GM12878 (cell line): ENCODE data around the gene TBC1D10B. TPM values are rescaled to one million over a fixed set of nuclear protein-coding genes. Genes with fewer than 3 reads are reported as not detected.

ENCODE experiments used
- ATAC-seq: fragments of 200-7000 bp; cut with Tn5 transposase; 3 replicates; pipeline ENCODE4 v1.9.1; 2020; ENCODE audit warnings: mild to moderate bottlenecking, moderate library complexity
- BruUV-seq: library from RNA; stranded (reverse); fragments of 400-500 nt; replicated peaks from 2 replicates; lab custom pipeline; 2021; lab: Mats Ljungman, UMichigan
- CTCF ChIA-PET: fragments of 300-600 bp; sonication (Branson Sonifier 250); formaldehyde crosslinking; extraction: SDS; loops from one replicate; lab custom pipeline; 2021; ENCODE audit warnings: inconsistent platforms; lab: Yijun Ruan, JAX
- POLR2A ChIA-PET: fragments of 350-600 bp; formaldehyde crosslinking; extraction: SDS; loops from one replicate; lab custom pipeline; 2021; ENCODE audit warnings: inconsistent platforms; lab: Charles Lee
- RAD21 ChIA-PET: fragments of 300-600 bp; sonication (Branson Sonifier 250); formaldehyde crosslinking; loops from one replicate; lab custom pipeline; 2023; ENCODE audit warnings: antibody characterized with exemption; ENCODE audit not compliant: unreplicated experiment; lab: Charles Lee
- SMC1A ChIA-PET: fragments of 300-600 bp; sonication (Branson Sonifier 250); formaldehyde crosslinking; loops from one replicate; lab custom pipeline; 2023; ENCODE audit not compliant: unreplicated experiment, uncharacterized antibody; lab: Charles Lee
- DNase-seq: peaks from one replicate; pipeline ENCODE4 v3.0.0-alpha.2; 2011; ENCODE audit warnings: low read depth, low spot score
- FAIRE-seq: peaks from 3 replicates; lab custom pipeline; 2011; peaks lifted over from hg19 to GRCh38; lab: Jason Lieb, UNC
- H2AFZ ChIP-seq: 2 replicates; pipeline ENCODE4 v1.6.0; 2011; ENCODE audit warnings: low read depth, low read length, control low read depth; ENCODE audit not compliant: control insufficient read depth
- H3K27ac ChIP-seq: 2 replicates; pipeline ENCODE4 v1.5.1; 2011; ENCODE audit warnings: control low read depth; ENCODE audit not compliant: control insufficient read depth, insufficient read depth
- H3K27me3 ChIP-seq, 2 experiments: replicated peaks in 1 of 2; 2 replicates each; pipeline versions ENCODE4 v1.6.0 to v1.6.1; 2011; ENCODE audit warnings: low read length in 1 of 2; ENCODE audit not compliant: control insufficient read depth in 2 of 2, insufficient read depth in 2 of 2
- H3K36me3 ChIP-seq, 2 experiments: 2 replicates each; pipeline ENCODE4 v1.5.1; 2011; ENCODE audit warnings: low read length in 1 of 2; ENCODE audit not compliant: control insufficient read depth in 2 of 2, insufficient read depth in 2 of 2
- H3K4me1 ChIP-seq: 2 replicates; pipeline ENCODE4 v1.6.1; 2011; ENCODE audit warnings: mild to moderate bottlenecking, low read length, moderate library complexity, mixed read lengths; ENCODE audit not compliant: control insufficient read depth, insufficient read depth
- H3K4me2 ChIP-seq: 2 replicates; pipeline ENCODE4 v1.6.0; 2011; ENCODE audit warnings: control low read depth; ENCODE audit not compliant: control insufficient read depth, insufficient read depth
- H3K4me3 ChIP-seq: fragments of 200-600 bp; sonication (generic); 2 replicates; pipeline ENCODE4 v1.5.1; 2016
- H3K79me2 ChIP-seq: 2 replicates; pipeline ENCODE4 v1.6.0; 2011; ENCODE audit warnings: low read length; ENCODE audit not compliant: control insufficient read depth, insufficient read depth
- H3K9ac ChIP-seq: 2 replicates; pipeline ENCODE4 v1.8.0; 2011; ENCODE audit warnings: low read length, control low read depth, mixed read lengths; ENCODE audit not compliant: control insufficient read depth, insufficient read depth
- H3K9me3 ChIP-seq: replicated peaks from 3 replicates; pipeline ENCODE4 v1.5.1; 2011; ENCODE audit warnings: mild to moderate bottlenecking, low read length; ENCODE audit not compliant: control insufficient read depth, insufficient read depth
- H4K20me1 ChIP-seq: 2 replicates; pipeline ENCODE4 v1.6.0; 2011; ENCODE audit not compliant: control insufficient read depth, insufficient read depth
- CHD2 ChIP-seq: IDR thresholded peaks from 2 replicates; pipeline ENCODE4 v1.6.1; 2011; ENCODE audit warnings: low read depth, low read length, improper control_type of control experiment, borderline replicate concordance
- EED ChIP-seq: sonication (generic); IDR thresholded peaks from 2 replicates; pipeline ENCODE4 v1.6.1; 2016; ENCODE audit warnings: antibody characterized with exemption, low read depth
- FOXK2 ChIP-seq: fragments of 450-650 bp; IDR thresholded peaks from 2 replicates; pipeline ENCODE4 v1.6.1; 2017; ENCODE audit warnings: mild to moderate bottlenecking, moderate library complexity
- HCFC1 ChIP-seq: fragments of 150-350 bp; IDR thresholded peaks from 2 replicates; pipeline ENCODE4 v1.6.1; 2014; ENCODE audit warnings: low read length
- IRF4 ChIP-seq: IDR thresholded peaks from 2 replicates; pipeline ENCODE4 v1.6.1; 2011; ENCODE audit warnings: low read depth, low read length
- JUND ChIP-seq: IDR thresholded peaks from 2 replicates; pipeline ENCODE4 v1.6.1; 2012; ENCODE audit warnings: low read depth, mild to moderate bottlenecking, low read length, improper control_type of control experiment, moderate library complexity
- MTA2 ChIP-seq: fragments of 450-650 bp; IDR thresholded peaks from 2 replicates; pipeline ENCODE4 v1.6.1; 2016; ENCODE audit warnings: low read depth, mild to moderate bottlenecking, moderate library complexity
- NR2F1 ChIP-seq: fragments of 450-650 bp; conservative IDR thresholded peaks from 2 replicates; pipeline ENCODE4 v1.6.1; 2017; ENCODE audit warnings: mild to moderate bottlenecking
- NRF1 ChIP-seq: conservative IDR thresholded peaks from 2 replicates; pipeline ENCODE4 v1.6.1; 2011; ENCODE audit warnings: mild to moderate bottlenecking, low read depth, low read length, improper control_type of control experiment
- POLR2AphosphoS2 ChIP-seq: IDR thresholded peaks from 2 replicates; pipeline ENCODE4 v1.6.1; 2011; ENCODE audit warnings: low read depth, mild to moderate bottlenecking, low read length, improper control_type of control experiment, moderate library complexity
- RBBP5 ChIP-seq: fragments of 200-600 bp; sonication (generic); conservative IDR thresholded peaks from 2 replicates; pipeline ENCODE4 v1.6.1; 2016
- SIX5 ChIP-seq: IDR thresholded peaks from 2 replicates; pipeline ENCODE4 v1.6.1; 2011; ENCODE audit warnings: mild to moderate bottlenecking, low read depth, low read length, moderate library complexity; ENCODE audit not compliant: severe bottlenecking
- ZNF274 ChIP-seq: IDR thresholded peaks from one replicate; pipeline ENCODE4 v1.8.0; 2011; ENCODE audit not compliant: insufficient read length, insufficient read depth
- WGBS: methylation state at CpG from one replicate; pipeline ENCODE4 v1.1.6; 2016; ENCODE audit warnings: low lambda C conversion rate; ENCODE audit not compliant: insufficient replicate concordance, insufficient coverage; ENCODE audit errors: missing lambda C conversion rate; 5-methylcytosine and 5-hydroxymethylcytosine counted together
- in situ Hi-C: fragments of 300-500 bp; cut with MboI; formaldehyde crosslinking; loops from 9 replicates; pipeline ENCODE4 v1.14.3; 2018; ENCODE audit warnings: mixed read lengths
- intact Hi-C: fragments of 100-400 bp; cut with micrococcal nuclease; formaldehyde crosslinking; loops from one replicate; pipeline ENCODE4 v1.14.2; 2022; ENCODE audit not compliant: unreplicated experiment
- polyA plus RNA-seq, 11 experiments: library from polyadenylated mRNA; depleted of rRNA in 4 of 11; unstranded in 6 of 11; stranded (reverse) in 5 of 11; fragments of >200 nt; fragmentation: Nextera tagmentation in 4 of 11; fragmentation: Illumina TruSeq in 1 of 11; extraction: Ambion mirVana in 4 of 11; extraction: Trizol in 1 of 11; gene quantifications; 1 replicate in 1 of 11; 2 replicates in 10 of 11; pipeline versions ENCODE4 v1.2.1 to v1.2.3, GENCODE V29; 2011 to 2016; ENCODE audit warnings: inconsistent platforms in 2 of 11, missing spikeins in 2 of 11, low read depth in 1 of 11
- total RNA-seq, 4 experiments: library from RNA; depleted of rRNA in 3 of 4; stranded (reverse); fragments of >200 nt in 3 of 4; fragmentation: Illumina TruSeq in 1 of 4; extraction: Trizol in 1 of 4; gene quantifications; 2 replicates each; pipeline versions ENCODE4 v1.2.1 to v1.2.3, GENCODE V29; 2013 to 2021
- TF ChIP-seq, protein P1 (sequence below): IDR thresholded peaks from 2 replicates; pipeline ENCODE4 v1.6.1; 2012; ENCODE audit warnings: low read depth, low read length, improper control_type of control experiment
- TF ChIP-seq, protein P2 (sequence below): fragments of 150-350 bp; IDR thresholded peaks from 2 replicates; pipeline ENCODE4 v1.6.1; 2014; ENCODE audit warnings: mild to moderate bottlenecking, low read depth, low read length
- TF ChIP-seq, protein P3 (sequence below): fragments of 450-650 bp; IDR thresholded peaks from 2 replicates; pipeline ENCODE4 v1.6.1; 2018; ENCODE audit warnings: mild to moderate bottlenecking, low read depth, moderate library complexity; ENCODE audit not compliant: partially characterized antibody
- TF ChIP-seq, protein P4 (sequence below): IDR thresholded peaks from 2 replicates; pipeline ENCODE4 v1.6.1; 2012; ENCODE audit warnings: low read length, inconsistent platforms

The TBC1D10B gene
- total and polyA plus RNA-seq, 10 of the 15 experiments (the other 5 are each of a cell fraction or from before 2014, with no cell fraction given): 2.2 to 51.2 (median 11.6) TPM

DNA sequence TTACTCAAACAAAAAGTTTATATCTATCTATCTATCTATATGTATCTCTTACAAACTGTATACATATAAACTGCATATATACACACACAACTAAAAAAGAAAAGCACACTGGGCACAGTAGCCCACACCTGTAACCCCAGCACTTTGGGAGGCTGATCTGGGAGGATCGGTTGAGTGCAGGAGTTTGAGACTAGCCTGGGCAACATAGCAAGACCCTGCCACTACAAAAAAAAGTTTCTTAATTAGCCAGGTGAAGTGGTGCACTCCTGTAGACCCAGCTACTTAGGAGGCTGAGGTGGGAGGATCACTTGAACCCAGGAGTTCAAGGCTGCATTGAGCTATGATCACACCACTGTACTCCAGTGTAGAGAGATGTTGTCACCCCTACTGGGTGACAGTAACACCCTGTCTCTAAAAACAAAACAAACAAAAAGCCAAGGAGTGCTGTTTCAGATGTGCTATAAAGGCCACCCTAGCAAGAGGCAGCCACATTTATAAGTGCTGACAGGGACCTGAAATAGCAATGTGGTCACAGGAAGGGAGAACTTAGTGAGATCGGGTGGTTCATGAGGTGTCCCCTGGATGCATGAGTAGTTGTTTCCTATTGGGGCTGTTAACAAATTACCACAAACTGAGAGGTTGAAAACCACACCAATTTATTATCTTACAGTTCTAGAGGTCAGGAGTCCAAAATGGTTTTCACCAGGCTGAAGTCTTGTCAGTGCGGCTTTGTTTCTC is 20.0 kb downstream of the TBC1D10B start:
- DNase-seq (peak; percentile 89), ATAC-seq (peak; percentile 80), FAIRE-seq (peak; percentile 99)
- CTCF ChIA-PET: interaction anchor here (0.6 to 2.1 kb wide), 2 partner anchors 9 to 21 kb away, joined by 3 to 5 read pairs; no protein-coding TSS in a partner anchor
- Histone ChIP-seq H3K27ac (peak overlapping the region; percentile 48), H3K9ac (no peak overlapping the region), H4K20me1 (peaks cover 8% of the 10 kb centered on the region), H3K9me3 (no peaks in the 10 kb centered on the region), H3K4me3 (no peak overlapping the region), H3K4me2 (peak overlapping the region; percentile 82), H3K79me2 (peaks cover 13% of the 10 kb centered on the region), H2AFZ (no peak overlapping the region), H3K27me3 (no peaks in the 10 kb centered on the region), H3K36me3 (peaks cover 0 to 4% of the 10 kb centered on the region in 2 experiments), H3K4me1 (peaks cover 30% of the 10 kb centered on the region)
- no TSS peak for BruUV-seq
- RAD21 ChIA-PET: interaction anchor here (0.6 to 1.3 kb wide), 5 partner anchors 15 to 287 kb away, joined by 3 to 8 read pairs (median 3); no protein-coding TSS in a partner anchor
- in situ Hi-C loops (no loop called here), intact Hi-C loops (loop anchor here (10.0 kb wide), 1 partner anchor 256 kb away; the partner anchor contains the start of genes TBX6 and YPEL3)
- POLR2A ChIA-PET: interaction anchor here (0.6 to 1.1 kb wide), 5 partner anchors 9 to 234 kb away, joined by 3 to 9 read pairs (median 6); no protein-coding TSS in a partner anchor
- SMC1A ChIA-PET: interaction anchor here (0.6 to 1.9 kb wide), 3 partner anchors 17 to 30 kb away, joined by 3 to 4 read pairs (median 3); no protein-coding TSS in a partner anchor
- 5% methylated on average over 3 of the region's 3 CpGs for WGBS
- TF ChIP-seq MTA2: peak; percentile 96
- TF ChIP-seq, protein P1, sequence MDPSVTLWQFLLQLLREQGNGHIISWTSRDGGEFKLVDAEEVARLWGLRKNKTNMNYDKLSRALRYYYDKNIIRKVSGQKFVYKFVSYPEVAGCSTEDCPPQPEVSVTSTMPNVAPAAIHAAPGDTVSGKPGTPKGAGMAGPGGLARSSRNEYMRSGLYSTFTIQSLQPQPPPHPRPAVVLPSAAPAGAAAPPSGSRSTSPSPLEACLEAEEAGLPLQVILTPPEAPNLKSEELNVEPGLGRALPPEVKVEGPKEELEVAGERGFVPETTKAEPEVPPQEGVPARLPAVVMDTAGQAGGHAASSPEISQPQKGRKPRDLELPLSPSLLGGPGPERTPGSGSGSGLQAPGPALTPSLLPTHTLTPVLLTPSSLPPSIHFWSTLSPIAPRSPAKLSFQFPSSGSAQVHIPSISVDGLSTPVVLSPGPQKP: no peak
- TF ChIP-seq NR2F1: peak; percentile 93
- TF ChIP-seq, protein P2, sequence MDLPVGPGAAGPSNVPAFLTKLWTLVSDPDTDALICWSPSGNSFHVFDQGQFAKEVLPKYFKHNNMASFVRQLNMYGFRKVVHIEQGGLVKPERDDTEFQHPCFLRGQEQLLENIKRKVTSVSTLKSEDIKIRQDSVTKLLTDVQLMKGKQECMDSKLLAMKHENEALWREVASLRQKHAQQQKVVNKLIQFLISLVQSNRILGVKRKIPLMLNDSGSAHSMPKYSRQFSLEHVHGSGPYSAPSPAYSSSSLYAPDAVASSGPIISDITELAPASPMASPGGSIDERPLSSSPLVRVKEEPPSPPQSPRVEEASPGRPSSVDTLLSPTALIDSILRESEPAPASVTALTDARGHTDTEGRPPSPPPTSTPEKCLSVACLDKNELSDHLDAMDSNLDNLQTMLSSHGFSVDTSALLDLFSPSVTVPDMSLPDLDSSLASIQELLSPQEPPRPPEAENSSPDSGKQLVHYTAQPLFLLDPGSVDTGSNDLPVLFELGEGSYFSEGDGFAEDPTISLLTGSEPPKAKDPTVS: no peak
- TF ChIP-seq SIX5: no peak
- peak; percentile 69; the same call in 1 of the 2 replicates for TF ChIP-seq CHD2
- TF ChIP-seq EED: peak; percentile 84
- TF ChIP-seq, protein P3, sequence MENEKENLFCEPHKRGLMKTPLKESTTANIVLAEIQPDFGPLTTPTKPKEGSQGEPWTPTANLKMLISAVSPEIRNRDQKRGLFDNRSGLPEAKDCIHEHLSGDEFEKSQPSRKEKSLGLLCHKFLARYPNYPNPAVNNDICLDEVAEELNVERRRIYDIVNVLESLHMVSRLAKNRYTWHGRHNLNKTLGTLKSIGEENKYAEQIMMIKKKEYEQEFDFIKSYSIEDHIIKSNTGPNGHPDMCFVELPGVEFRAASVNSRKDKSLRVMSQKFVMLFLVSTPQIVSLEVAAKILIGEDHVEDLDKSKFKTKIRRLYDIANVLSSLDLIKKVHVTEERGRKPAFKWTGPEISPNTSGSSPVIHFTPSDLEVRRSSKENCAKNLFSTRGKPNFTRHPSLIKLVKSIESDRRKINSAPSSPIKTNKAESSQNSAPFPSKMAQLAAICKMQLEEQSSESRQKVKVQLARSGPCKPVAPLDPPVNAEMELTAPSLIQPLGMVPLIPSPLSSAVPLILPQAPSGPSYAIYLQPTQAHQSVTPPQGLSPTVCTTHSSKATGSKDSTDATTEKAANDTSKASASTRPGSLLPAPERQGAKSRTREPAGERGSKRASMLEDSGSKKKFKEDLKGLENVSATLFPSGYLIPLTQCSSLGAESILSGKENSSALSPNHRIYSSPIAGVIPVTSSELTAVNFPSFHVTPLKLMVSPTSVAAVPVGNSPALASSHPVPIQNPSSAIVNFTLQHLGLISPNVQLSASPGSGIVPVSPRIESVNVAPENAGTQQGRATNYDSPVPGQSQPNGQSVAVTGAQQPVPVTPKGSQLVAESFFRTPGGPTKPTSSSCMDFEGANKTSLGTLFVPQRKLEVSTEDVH: peak; percentile 29
- peak; percentile 64; the same call in 1 of the 2 replicates for TF ChIP-seq IRF4
- no peak for TF ChIP-seq HCFC1
- TF ChIP-seq, protein P4, sequence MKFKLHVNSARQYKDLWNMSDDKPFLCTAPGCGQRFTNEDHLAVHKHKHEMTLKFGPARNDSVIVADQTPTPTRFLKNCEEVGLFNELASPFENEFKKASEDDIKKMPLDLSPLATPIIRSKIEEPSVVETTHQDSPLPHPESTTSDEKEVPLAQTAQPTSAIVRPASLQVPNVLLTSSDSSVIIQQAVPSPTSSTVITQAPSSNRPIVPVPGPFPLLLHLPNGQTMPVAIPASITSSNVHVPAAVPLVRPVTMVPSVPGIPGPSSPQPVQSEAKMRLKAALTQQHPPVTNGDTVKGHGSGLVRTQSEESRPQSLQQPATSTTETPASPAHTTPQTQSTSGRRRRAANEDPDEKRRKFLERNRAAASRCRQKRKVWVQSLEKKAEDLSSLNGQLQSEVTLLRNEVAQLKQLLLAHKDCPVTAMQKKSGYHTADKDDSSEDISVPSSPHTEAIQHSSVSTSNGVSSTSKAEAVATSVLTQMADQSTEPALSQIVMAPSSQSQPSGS: peak; percentile 89
- no peak for TF ChIP-seq RBBP5
- peak; percentile 55; the same call in 1 of the 2 replicates for TF ChIP-seq FOXK2
- peak; percentile 26; the same call in 1 of the 2 replicates for TF ChIP-seq JUND
- TF ChIP-seq POLR2AphosphoS2: 0 out of 2 replicates have a peak, but pooled peaks have one; percentile 1
- TF ChIP-seq NRF1: no peak
- TF ChIP-seq ZNF274: no peak
